Measurements from ENCODE around the gene FADS2. TPM values are rescaled to one million over a fixed set of nuclear protein-coding genes. Genes with fewer than 3 reads are reported as not detected.
A peak's percentile ranks its signal among the peaks of the same experiment; 100 is the strongest.

The FADS2 gene
- total and polyA plus RNA-seq, 12 donors: 12.2 to 37.0 (median 23.5) TPM

DNA sequence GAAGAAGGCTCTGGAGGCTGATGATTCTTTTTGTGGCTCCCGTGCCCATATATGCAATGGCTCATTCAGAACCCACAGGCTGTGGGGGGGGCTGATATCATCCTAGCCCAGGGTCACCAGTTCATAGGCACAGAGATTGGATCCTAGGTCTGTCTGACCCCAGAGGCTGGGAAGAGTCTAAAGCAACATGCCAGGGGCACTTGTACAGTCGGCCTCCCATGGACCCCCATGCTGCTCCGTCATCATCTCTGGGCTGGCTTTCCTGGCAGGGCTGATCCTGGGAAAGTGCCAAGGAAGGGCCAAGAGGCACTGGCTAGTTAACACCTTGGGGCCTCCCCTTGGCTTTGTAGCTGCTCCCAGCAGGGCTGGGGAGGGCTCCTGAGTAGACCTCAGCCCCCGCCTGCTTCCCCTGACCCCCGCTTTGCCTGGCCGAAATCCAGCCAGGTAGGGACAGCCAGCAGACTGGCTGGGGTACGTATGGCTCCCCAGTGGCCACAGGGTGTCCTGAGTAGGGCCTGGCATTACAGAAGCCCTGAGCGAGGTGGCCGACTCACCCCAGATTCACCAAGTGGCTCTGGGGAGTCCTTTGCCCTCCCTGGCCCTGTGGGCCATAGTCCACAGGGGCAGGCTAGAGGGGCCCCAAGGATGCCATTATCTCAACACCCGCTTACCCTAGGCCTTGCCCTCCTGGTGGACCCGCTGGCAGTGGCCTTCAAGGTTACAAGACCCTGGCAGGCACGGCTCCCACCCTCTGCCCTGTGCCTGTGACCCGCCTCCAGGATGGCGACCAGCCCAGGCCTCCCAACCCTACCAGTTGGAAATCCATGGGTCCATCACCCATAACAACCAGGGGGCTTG is 40.7 kb downstream of the FADS2 start:
- Histone ChIP-seq H3K27ac (no peak overlapping the region), H3K4me1 (peaks cover 6 to 32% (median 27%) of the 10 kb centered on the region in 9 donors), H3K36me3 (peaks cover 0 to 35% (median 0%) of the 10 kb centered on the region in 9 donors), H3K27me3 (no peaks in the 10 kb centered on the region), H3K9me3 (no peaks in the 10 kb centered on the region), H3K4me3 (no peak overlapping the region)
- intact Hi-C loops (cut with DNase I): loop anchor here in 1 of 10 donors (10.0 kb wide), 1 partner anchor 54 kb away; the partner anchor contains the start of gene FADS1
- 78 to 86% methylated on average over 14 of the region's 14 CpGs for WGBS, 2 donors
- TF ChIP-seq, protein P1, sequence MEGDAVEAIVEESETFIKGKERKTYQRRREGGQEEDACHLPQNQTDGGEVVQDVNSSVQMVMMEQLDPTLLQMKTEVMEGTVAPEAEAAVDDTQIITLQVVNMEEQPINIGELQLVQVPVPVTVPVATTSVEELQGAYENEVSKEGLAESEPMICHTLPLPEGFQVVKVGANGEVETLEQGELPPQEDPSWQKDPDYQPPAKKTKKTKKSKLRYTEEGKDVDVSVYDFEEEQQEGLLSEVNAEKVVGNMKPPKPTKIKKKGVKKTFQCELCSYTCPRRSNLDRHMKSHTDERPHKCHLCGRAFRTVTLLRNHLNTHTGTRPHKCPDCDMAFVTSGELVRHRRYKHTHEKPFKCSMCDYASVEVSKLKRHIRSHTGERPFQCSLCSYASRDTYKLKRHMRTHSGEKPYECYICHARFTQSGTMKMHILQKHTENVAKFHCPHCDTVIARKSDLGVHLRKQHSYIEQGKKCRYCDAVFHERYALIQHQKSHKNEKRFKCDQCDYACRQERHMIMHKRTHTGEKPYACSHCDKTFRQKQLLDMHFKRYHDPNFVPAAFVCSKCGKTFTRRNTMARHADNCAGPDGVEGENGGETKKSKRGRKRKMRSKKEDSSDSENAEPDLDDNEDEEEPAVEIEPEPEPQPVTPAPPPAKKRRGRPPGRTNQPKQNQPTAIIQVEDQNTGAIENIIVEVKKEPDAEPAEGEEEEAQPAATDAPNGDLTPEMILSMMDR (IDR thresholded peaks at IDR 0.05): no peak
- DNase-seq (no peak), ATAC-seq (no peak)

DNA sequence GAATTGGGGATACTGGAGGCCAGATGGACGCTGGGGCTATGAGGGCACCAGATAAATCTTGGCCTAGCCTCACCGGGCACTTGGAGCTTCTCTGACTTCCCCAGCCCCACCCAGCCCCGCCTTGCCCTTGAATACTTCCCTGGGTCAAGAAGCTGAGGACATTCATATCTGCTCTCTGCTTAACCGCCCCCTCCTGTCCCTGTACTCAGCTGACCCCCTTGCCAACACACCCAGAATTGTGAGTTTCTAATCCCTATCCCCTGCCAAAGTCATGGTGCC is 41.3 kb downstream of the FADS2 start:
- Histone ChIP-seq H3K4me3 (no peak overlapping the region), H3K9me3 (no peaks in the 10 kb centered on the region), H3K4me1 (peaks cover 6 to 37% (median 31%) of the 10 kb centered on the region in 9 donors), H3K27ac (no peak overlapping the region), H3K27me3 (no peaks in the 10 kb centered on the region), H3K36me3 (peaks cover 0 to 32% (median 0%) of the 10 kb centered on the region in 9 donors)
- no peak for ATAC-seq
- 74% methylated on average over 4 of the region's 4 CpGs for WGBS, 2 donors
- intact Hi-C loops (cut with DNase I): loop anchor here in 1 of 10 donors (10.0 kb wide), 1 partner anchor 55 kb away; the partner anchor contains the start of gene FADS1
- no peak for DNase-seq
- TF ChIP-seq, protein P1 (IDR thresholded peaks at IDR 0.05): no peak

DNA sequence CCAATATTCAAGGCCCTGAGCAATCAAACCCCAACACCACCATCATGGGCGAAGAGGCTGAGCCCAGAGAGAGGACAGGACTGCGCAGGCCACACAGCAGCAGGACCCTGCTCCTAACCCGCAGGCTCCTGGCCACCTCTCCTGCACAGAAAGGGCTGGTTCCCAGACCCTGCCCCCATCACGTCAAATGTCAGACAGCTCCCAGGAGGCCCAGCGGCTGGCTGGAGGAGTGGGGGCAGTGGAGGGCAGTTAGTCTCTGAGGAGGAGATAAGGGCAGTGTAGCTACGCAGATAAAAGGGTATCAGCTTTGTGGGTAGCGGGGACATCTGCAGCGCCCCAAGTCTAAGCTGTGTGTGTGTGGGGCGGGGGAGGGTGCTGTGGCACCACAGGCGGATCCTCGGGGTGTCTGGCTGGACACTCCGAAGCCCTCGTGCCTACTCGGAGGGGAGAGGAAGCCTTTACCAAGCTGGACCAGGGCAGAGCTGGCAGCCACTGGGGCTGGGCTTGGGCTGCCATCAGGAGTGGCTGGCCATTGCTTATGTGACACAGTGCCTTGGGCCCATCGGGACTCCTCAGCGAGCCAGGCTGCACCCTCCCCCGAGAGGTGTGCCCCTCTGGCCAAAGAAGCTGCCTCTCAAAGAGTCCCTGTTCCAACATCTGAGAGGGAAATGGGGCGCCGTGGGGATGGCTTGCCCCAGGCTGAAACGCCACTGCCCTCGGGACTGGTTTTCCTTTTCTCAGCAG is 41.8 kb downstream of the FADS2 start:
- 56 to 67% methylated on average over 21 of the region's 21 CpGs for WGBS, 2 donors
- intact Hi-C loops (cut with DNase I): loop anchor here in 5 of 10 donors (2.0 to 10.0 kb wide), 6 partner anchors 21 to 239 kb away; partner anchors contain the start of genes FADS1 (in 1 of the 5) and FADS3 (in 1 of the 5)
- H3K4me1 ChIP-seq: peaks cover 6 to 42% (median 31%) of the 10 kb centered on the region in 9 donors
- TF ChIP-seq, protein P1 (IDR thresholded peaks at IDR 0.05): no peak
- H3K4me3 ChIP-seq: no peak overlapping the region
- H3K36me3 ChIP-seq: peaks cover 0 to 27% (median 0%) of the 10 kb centered on the region in 9 donors
- H3K27ac ChIP-seq: peak overlapping the region in 7 of 10 donors; percentile 5 to 72 (median 51)
- ATAC-seq: no peak
- no peak for DNase-seq
- no peaks in the 10 kb centered on the region for H3K27me3 ChIP-seq
- H3K9me3 ChIP-seq: no peaks in the 10 kb centered on the region

DNA sequence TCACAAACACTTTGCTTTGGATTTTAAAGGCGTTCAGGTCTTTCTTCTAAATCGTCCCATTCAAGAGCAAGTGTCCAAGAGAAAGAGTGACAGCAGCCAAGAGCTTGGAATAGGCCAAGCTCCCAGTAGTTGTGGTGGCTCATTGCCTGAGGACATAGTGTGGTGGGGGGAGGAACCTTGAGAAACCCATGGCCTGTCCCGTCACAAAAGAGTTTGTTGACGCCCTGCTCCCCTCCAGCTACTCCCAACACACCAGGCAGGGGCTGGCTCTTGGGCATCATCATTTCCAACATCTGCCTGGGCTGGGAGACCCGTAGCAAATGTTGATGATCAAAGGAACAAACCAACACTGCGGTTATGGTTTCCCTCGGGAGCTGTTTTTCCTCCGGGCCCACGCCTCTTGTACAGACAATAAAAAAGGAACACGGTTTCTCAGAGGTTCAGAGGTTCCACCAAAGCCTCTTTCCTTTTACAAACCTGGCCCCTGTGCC is 42.5 kb downstream of the FADS2 start:
- DNase-seq (no peak), ATAC-seq (peak in 1 of 8 donors; percentile 14)
- no peaks in the 10 kb centered on the region for H3K9me3 ChIP-seq
- peak overlapping the region in 9 of 10 donors; percentile 5 to 72 (median 53) for H3K27ac ChIP-seq
- intact Hi-C loops (cut with DNase I): loop anchor here in 6 of 10 donors (1.0 to 5.0 kb wide), 6 partner anchors 20 to 238 kb away; partner anchors contain the start of gene FADS3 (in 1 of the 6)
- H3K36me3 ChIP-seq: peaks cover 0 to 23% (median 0%) of the 10 kb centered on the region in 9 donors
- 41 to 54% methylated on average over 10 of the region's 10 CpGs for WGBS, 2 donors
- TF ChIP-seq, protein P1 (IDR thresholded peaks at IDR 0.05): no peak
- peaks cover 6 to 49% (median 31%) of the 10 kb centered on the region in 9 donors for H3K4me1 ChIP-seq
- no peaks in the 10 kb centered on the region for H3K27me3 ChIP-seq
- H3K4me3 ChIP-seq: peak overlapping the region in 2 of 10 donors; percentile 10 to 18

Measured in heart right ventricle (tissue), 16 donors.